G401.6 (cell line): Measurements from ENCODE around the gene FTSJ1.

ENCODE experiments used
- FAIRE-seq: peaks from 2 replicates; lab custom pipeline; 2012; peaks lifted over from hg19 to GRCh38; lab: Jason Lieb, UNC

The FTSJ1 gene

DNA sequence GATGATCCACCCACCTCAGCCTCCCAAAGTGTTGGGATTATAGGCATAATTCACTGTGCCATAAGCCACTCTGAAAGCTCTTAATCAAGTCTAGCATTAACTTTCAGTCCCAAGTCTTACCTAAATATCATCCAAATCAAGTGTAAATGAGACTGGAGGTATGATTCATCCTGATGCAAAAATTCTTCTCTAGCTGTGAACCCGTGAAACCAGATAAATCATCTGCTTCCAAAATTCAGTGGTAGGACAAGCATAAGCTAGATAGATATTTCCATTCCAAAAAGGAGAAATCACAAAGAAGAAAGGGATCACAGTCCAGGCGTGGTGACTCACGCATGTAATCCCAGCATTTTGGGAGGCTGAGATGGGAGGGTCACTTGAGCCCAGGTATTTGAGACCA lies 54.7 kb downstream of the FTSJ1 start:
- FAIRE-seq: no peak

DNA sequence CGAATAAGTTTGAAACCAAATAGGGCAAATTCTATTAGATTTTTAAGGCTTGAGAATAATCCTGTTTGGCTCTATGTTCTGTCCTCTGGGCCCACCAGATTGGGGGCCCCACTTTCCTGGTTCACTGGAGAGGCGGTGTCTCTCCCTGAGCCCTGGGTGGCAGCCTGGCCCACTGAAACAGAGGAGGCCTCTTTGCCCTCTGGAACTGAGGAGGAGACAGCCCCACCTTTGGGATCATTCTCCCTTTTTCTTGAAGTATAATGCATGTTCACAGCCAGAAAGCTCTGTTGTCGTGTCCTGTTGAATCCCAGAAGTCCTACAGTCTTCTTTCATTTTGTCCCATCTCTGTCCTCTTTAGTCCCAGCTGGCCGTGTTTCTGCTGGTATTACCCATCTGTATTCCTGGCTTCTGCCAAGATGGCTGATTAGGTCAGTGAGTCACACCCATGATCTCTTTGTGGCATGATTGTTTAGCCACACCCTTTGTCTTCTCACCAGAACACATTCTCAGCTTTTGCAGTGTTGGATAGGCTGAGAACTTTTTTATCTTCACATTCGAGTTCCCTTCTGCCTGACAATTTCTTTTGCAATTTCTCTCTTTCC lies 55.5 kb downstream of the FTSJ1 start:
- no peak for FAIRE-seq

DNA sequence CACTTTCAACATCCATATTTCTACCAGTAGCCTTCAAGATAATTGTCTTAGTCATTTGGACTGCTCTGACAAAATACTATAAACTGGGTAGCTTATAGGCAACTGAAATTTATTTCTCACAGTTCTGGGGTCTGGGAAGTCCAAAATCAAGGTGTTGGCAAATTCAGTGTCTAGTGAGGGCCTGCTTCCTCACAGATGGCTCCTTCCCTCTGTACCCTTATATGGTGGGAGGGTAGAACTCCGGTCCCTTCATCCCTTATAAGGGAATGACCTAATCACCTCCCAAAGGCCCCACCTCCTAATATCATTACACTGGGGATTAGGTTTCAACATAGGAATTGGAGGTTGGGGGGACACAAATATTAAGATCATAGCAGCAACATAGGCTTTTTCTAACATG lies 56.2 kb downstream of the FTSJ1 start:
- no peak for FAIRE-seq

DNA sequence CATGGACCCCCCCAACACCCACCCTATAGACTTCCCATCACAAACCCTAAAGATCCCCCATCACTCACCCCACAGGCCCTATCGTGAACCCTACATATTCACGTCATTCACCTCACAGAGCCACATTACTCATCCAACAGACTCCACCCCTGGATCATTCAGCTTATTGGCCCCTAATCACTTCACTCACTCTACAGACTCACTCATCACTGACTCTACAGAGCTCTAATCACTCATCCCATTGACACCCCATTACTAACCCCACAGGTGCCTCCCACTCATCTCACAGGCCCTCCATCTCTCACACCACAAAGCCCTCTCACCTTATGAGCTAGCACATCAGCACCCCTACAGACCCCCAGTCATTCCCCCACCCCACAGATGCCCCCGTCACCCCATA lies 57.2 kb downstream of the FTSJ1 start:
- no peak for FAIRE-seq
